ENCODE measurements around the gene SPTBN5.

SPTBN5 gene

DNA sequence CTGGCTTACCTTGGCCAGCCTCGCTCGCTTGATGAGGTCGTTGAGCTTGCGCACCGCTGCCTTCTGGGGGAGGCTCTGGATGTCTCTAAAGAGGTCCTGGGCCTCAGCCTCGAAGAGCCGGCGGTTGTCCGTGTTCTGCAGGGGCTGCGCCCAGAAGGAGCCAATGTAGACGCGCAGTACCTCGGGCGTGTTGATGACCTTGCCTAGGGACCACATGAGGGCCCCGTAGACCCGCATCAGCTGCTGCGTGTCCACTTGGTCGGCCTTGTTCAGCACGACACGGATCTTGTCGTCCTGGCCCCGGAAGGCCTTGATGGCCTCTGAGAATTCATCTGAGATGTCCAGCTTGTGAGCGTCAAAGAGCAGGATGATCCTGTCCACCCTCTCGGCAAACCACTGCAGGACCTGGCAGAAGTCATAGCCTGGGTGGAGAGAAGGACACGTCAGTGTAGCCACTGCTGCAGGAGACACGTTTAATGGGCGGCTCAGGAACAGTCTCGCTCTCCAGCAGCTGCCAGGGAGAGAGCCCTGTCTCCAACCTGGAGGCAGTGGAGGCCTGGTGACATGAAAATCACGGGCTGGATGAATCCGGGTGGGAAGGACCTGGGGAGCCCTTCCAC is 25.5 kb upstream of the SPTBN5 start:
- TF ChIP-seq GATA1 (IDR thresholded peaks at IDR 0.05; ENCODE audit: low read depth, low read length): no peak
- TF ChIP-seq POLR2A (IDR thresholded peaks at IDR 0.05; ENCODE audit: low read length): no peak

DNA sequence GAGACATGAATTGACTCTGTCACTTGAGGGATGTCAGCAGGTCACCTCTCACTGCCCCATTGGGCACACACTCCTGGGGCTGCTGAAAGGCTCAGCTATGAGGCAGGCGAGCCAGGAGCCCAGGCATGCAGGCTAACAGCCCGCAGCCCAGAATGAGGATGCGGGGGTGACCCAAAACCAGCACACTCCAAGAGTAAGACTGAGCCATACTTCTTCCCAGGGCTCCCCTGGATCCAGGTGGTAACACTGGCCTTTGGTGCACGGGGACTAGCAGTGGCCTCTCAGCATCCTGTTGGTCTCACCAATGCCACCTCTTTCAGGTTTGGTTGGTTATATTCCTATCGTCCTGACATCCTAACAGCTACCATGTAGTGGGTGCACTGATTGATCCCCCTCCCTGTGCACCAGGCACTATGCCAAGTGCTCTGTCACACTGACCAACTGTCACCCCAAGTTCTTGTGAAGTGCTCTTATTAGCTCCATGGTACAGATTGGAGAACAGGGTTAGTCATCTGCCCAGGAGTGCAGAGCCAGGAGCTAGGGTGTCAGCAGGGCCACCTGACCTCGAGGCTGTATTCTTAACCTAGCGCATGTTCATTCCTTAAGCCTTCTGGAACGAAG is 24.8 kb upstream of the SPTBN5 start:
- no peak for DNase-seq
- TF ChIP-seq GATA1 (IDR thresholded peaks at IDR 0.05; ENCODE audit: low read depth, low read length) (no peak), POLR2A (IDR thresholded peaks at IDR 0.05; ENCODE audit: low read length) (no peak)

More for the DNA sequence above, 25.5 kb upstream of the SPTBN5 start:
- DNase-seq: no peak

DNA sequence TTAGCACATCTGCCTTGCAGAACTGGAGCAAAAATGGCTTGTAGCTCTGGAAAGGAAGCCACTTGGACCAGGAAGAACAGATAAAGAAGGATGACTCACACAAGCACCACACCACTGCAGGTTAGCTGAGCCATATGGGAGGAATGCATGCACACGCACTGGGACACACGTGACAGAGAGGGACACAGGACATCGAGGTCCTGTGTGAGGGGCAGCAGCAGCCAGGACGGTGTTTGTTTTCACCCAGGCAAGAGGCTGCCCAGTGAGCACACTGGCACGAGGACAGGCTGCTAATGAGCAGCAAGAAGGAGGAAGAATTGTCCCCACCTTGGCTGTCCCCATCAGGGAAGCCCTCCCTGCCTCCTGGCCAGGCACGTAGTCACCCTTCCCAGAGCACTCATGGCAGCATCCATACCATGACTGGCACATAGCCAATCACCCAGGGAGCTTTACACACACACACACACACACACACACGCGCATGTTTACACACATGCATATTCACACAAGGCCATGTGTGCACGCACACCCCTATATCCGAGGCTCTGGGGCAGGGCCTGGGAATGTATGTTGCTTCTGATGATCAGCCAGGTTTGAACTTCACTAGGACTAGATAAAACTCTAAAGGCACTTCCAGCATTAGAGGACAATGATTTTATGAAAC is 24.0 kb upstream of the SPTBN5 start:
- DNase-seq: peak in 1 of 2 experiments; percentile 23
- TF ChIP-seq GATA1 (IDR thresholded peaks at IDR 0.05; ENCODE audit: low read depth, low read length): no peak

DNA sequence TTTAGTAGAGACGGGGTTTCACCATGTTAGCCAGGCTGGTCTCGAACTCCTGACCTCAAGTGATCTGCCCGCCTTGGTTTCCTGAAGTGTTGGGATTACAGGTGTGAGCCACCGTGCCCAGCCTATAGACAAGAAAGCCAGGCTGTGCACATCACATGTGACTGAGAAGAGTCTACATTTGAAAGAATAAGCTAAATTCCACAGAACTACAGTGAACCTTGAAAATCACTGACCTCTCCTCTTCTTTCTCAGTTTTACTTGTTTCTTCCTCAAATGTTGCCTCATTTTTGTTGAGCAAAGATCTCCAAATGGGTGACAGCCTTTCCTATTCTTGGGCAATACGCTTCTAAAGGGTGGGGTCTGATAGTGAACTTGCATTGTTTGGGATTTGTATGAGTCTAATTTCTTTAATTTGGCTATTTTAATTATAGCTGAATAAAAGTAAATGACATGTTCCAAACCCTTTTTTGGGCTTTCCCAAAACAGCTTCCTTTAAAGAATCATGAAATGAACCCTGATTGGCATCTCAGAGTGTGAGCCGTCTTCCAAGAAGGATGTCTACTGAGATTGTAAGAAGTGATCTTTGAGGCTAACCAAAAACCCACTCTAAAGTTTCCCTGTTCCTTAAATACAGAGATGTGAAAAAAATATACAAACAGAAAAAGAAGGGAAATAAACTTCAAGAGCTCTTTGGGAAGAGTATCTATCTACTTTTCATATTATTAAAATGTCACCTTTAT is 21.6 kb upstream of the SPTBN5 start:
- no peak for TF ChIP-seq GATA1 (IDR thresholded peaks at IDR 0.05; ENCODE audit: low read depth, low read length)
- no peak for TF ChIP-seq POLR2A (IDR thresholded peaks at IDR 0.05; ENCODE audit: low read length)
- no peak for DNase-seq

DNA sequence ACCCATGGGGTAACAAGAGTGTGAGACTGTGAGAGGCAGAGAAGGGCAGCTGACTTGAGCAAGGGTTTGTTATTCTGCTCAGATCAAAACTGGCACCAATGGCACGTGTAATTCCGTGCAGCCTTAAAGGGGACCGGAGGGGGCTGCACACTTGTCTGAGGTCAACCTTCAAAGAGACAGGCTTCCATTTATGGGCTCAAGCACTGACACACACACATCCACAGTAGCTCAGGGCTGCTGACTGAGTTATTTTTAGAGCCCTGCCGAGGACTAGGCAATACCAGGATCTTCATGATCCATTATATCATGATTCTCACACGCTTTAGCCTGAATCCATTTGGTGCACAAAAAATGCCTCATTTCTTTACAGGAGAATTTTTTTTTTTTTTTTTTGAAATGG is 20.6 kb upstream of the SPTBN5 start:
- TF ChIP-seq GATA1 (IDR thresholded peaks at IDR 0.05; ENCODE audit: low read depth, low read length): no peak
- no peak for TF ChIP-seq POLR2A (IDR thresholded peaks at IDR 0.05; ENCODE audit: low read length)
- DNase-seq: no peak

GRCh38 chr15:41913256-41913655 is 19.4 kb upstream of the SPTBN5 start:
- DNase-seq: no peak

GRCh38 chr15:41911691-41912345 is 18.0 kb upstream of the SPTBN5 start:
- DNase-seq: no peak

More at GRCh38 chr15:41913256-41913655, 19.4 kb upstream of the SPTBN5 start:
- no peak for TF ChIP-seq GATA1 (IDR thresholded peaks at IDR 0.05; ENCODE audit: low read depth, low read length)
- no peak for TF ChIP-seq POLR2A (IDR thresholded peaks at IDR 0.05; ENCODE audit: low read length)

GRCh38 chr15:41908736-41909461 is 15.0 kb upstream of the SPTBN5 start:
- DNase-seq: no peak
- no peak for TF ChIP-seq GATA1 (IDR thresholded peaks at IDR 0.05; ENCODE audit: low read depth, low read length)

More at GRCh38 chr15:41911691-41912345, 18.0 kb upstream of the SPTBN5 start:
- TF ChIP-seq GATA1 (IDR thresholded peaks at IDR 0.05; ENCODE audit: low read depth, low read length) (no peak), POLR2A (IDR thresholded peaks at IDR 0.05; ENCODE audit: low read length) (no peak)

GRCh38 chr15:41907141-41907540 is 13.3 kb upstream of the SPTBN5 start:
- no peak for DNase-seq
- no peak for TF ChIP-seq POLR2A (IDR thresholded peaks at IDR 0.05; ENCODE audit: low read length)
- TF ChIP-seq GATA1 (IDR thresholded peaks at IDR 0.05; ENCODE audit: low read depth, low read length): no peak

DNA sequence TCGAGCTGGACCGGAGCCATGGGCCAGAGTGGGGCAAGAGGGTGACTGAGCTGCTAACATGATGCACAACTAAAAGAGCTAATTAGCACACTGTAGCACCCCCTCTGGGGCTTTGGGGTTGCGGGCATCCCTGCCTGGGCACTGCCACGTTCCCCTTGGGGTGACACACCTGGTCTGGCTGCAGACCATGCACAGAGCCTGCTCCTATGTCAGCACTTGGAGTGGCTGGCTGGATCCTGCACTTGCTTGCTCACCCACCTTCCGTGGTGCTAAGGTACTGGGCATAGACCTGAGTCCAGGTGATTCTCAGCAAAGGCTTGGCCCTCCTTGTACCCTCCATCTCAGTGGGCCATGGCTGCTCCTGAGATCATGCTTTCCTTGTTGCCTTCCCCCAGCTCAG is 12.8 kb upstream of the SPTBN5 start:
- TF ChIP-seq GATA1 (IDR thresholded peaks at IDR 0.05; ENCODE audit: low read depth, low read length) (no peak), POLR2A (IDR thresholded peaks at IDR 0.05; ENCODE audit: low read length) (no peak)
- no peak for DNase-seq

- TF ChIP-seq GATA1 (IDR thresholded peaks at IDR 0.05; ENCODE audit: low read depth, low read length) (no peak), POLR2A (IDR thresholded peaks at IDR 0.05; ENCODE audit: low read length) (no peak)
- DNase-seq: no peak
Measured at GRCh38 chr15:41905036-41905793, 11.4 kb upstream of the SPTBN5 start.

DNA sequence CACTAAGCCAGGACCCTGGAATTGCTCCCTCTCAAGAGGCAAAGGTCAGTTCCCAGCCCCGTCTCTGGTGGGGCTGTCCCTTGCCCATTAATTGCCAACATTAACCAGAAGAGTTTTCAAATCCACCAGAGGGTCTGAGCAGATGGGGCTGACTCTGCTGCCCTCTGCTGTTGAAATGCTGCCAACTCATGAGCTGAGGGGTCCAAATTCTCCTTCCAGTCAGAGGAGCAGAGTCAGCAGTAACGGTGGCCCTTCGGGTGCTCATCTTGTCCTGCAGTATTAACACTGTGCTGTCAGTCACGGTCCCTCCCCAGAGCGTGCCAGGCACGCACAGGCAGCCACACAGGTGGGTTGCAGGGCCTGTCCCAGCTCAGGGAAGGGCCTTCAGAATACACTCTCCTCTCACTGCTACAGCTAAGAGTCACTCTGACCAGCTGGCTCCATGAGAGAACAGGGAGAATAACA is 10.7 kb upstream of the SPTBN5 start:
- peak; percentile 58 to 78 for DNase-seq
- TF ChIP-seq POLR2A (IDR thresholded peaks at IDR 0.05; ENCODE audit: low read length) (no peak), GATA1 (IDR thresholded peaks at IDR 0.05; ENCODE audit: low read depth, low read length) (no peak)

Measured in erythroblast (primary cell).